ENCODE data around the gene SLC26A11. TPM values are rescaled to one million over a fixed set of nuclear protein-coding genes. Genes with fewer than 3 reads are reported as not detected.

Gene SLC26A11
- total and polyA plus RNA-seq, 2 of the 13 experiments (the other 11 are each of a cell fraction or from before 2014, with no cell fraction given) = 8.7 to 13.2 TPM

DNA sequence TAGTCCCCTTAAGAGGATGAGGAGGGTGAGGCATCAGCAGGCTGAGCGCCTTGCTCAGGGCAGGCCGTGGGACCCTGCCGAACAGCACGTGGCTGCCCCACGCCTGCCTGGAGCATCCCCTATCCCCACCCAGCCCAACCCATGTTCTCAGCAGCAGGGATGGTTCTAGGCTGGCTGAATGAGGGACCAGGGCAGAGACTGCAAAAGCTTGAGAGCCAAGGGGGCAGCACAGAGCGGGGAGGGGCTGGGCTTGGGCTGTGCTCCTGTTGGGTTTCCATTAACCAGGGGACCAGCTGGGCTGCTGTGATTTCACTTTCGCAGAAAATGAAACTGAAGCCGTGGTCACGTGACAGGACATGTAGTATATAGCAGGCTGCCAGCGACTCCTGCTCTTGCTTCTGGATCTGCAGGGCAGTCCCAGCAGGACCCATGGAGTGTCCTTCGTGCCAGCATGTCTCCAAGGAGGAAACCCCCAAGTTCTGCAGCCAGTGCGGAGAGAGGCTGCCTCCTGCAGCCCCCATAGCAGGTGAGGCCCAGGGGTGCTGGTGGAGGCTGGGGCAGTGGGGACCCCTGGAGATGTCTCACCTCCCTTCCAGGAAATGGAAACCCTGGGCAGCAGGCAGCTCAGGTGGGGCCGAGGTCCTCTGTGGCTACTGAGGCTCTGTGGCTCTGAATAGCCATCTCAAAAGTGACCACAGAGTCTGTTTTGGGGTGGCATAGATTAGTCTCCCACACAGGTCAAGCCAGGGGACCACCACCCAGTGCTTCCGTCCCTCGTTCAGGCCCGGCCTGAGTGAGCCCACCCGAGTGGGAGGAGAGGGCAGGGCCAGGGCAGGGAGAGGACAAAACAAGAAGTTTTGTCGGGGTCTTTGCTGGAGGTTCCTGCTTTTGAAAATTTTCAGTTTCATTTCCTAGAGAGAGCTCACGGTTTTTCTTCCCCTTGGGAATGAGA lies 43.3 kb downstream of the SLC26A11 start (continued):
- no peak for TF ChIP-seq TAF15 (IDR thresholded peaks at IDR 0.05; ENCODE audit: low read depth, low read length, poor library complexity, severe bottlenecking)
- TF ChIP-seq KLF15 (CRISPR knock-in tag; IDR thresholded peaks at IDR 0.05; ENCODE audit: borderline replicate concordance) = 0 out of 2 replicates have a peak, but pooled peaks have one; percentile 21
- TF ChIP-seq TAF1 (CRISPR knock-in tag; IDR thresholded peaks at IDR 0.05) = peak; percentile 86
- 0 out of 2 replicates have a peak, but pooled peaks have one; percentile 47 for TF ChIP-seq KLF11 (CRISPR knock-in tag; IDR thresholded peaks at IDR 0.05)
- TF ChIP-seq, protein P1, sequence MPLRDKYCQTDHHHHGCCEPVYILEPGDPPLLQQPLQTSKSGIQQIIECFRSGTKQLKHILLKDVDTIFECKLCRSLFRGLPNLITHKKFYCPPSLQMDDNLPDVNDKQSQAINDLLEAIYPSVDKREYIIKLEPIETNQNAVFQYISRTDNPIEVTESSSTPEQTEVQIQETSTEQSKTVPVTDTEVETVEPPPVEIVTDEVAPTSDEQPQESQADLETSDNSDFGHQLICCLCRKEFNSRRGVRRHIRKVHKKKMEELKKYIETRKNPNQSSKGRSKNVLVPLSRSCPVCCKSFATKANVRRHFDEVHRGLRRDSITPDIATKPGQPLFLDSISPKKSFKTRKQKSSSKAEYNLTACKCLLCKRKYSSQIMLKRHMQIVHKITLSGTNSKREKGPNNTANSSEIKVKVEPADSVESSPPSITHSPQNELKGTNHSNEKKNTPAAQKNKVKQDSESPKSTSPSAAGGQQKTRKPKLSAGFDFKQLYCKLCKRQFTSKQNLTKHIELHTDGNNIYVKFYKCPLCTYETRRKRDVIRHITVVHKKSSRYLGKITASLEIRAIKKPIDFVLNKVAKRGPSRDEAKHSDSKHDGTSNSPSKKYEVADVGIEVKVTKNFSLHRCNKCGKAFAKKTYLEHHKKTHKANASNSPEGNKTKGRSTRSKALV (CRISPR knock-in tag; IDR thresholded peaks at IDR 0.05) = no peak
- TF ChIP-seq ZNF577 (CRISPR knock-in tag; IDR thresholded peaks at IDR 0.05; ENCODE audit: borderline replicate concordance, low read depth) = no peak
- peak; percentile 71; the same call in 1 of the 2 replicates for TF ChIP-seq FOXK2 (IDR thresholded peaks at IDR 0.05)
- TF ChIP-seq, protein P2, sequence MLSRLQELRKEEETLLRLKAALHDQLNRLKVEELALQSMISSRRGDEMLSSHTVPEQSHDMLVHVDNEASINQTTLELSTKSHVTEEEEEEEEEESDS (CRISPR knock-in tag; IDR thresholded peaks at IDR 0.05; ENCODE audit: borderline replicate concordance) = no peak
- no peak for TF ChIP-seq ZNF570 (CRISPR knock-in tag; IDR thresholded peaks at IDR 0.05; ENCODE audit: borderline replicate concordance)
- TF ChIP-seq, protein P3, sequence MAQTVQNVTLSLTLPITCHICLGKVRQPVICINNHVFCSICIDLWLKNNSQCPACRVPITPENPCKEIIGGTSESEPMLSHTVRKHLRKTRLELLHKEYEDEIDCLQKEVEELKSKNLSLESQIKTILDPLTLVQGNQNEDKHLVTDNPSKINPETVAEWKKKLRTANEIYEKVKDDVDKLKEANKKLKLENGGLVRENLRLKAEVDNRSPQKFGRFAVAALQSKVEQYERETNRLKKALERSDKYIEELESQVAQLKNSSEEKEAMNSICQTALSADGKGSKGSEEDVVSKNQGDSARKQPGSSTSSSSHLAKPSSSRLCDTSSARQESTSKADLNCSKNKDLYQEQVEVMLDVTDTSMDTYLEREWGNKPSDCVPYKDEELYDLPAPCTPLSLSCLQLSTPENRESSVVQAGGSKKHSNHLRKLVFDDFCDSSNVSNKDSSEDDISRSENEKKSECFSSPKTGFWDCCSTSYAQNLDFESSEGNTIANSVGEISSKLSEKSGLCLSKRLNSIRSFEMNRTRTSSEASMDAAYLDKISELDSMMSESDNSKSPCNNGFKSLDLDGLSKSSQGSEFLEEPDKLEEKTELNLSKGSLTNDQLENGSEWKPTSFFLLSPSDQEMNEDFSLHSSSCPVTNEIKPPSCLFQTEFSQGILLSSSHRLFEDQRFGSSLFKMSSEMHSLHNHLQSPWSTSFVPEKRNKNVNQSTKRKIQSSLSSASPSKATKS (CRISPR knock-in tag; IDR thresholded peaks at IDR 0.05) = no peak
- TF ChIP-seq SAFB2 (CRISPR knock-in tag; IDR thresholded peaks at IDR 0.05; ENCODE audit: borderline replicate concordance, low read depth) = peak; percentile 88; the same call in 1 of the 2 replicates
- TF ChIP-seq, protein P4, sequence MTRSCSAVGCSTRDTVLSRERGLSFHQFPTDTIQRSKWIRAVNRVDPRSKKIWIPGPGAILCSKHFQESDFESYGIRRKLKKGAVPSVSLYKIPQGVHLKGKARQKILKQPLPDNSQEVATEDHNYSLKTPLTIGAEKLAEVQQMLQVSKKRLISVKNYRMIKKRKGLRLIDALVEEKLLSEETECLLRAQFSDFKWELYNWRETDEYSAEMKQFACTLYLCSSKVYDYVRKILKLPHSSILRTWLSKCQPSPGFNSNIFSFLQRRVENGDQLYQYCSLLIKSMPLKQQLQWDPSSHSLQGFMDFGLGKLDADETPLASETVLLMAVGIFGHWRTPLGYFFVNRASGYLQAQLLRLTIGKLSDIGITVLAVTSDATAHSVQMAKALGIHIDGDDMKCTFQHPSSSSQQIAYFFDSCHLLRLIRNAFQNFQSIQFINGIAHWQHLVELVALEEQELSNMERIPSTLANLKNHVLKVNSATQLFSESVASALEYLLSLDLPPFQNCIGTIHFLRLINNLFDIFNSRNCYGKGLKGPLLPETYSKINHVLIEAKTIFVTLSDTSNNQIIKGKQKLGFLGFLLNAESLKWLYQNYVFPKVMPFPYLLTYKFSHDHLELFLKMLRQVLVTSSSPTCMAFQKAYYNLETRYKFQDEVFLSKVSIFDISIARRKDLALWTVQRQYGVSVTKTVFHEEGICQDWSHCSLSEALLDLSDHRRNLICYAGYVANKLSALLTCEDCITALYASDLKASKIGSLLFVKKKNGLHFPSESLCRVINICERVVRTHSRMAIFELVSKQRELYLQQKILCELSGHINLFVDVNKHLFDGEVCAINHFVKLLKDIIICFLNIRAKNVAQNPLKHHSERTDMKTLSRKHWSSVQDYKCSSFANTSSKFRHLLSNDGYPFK (CRISPR knock-in tag; IDR thresholded peaks at IDR 0.05; ENCODE audit: borderline replicate concordance) = peak; percentile 19; the same call in 1 of the 2 replicates
- peak; percentile 68; the same call in 1 of the 2 replicates for TF ChIP-seq TSC22D2 (CRISPR knock-in tag; IDR thresholded peaks at IDR 0.05; ENCODE audit: borderline replicate concordance)
- TF ChIP-seq, protein P5, sequence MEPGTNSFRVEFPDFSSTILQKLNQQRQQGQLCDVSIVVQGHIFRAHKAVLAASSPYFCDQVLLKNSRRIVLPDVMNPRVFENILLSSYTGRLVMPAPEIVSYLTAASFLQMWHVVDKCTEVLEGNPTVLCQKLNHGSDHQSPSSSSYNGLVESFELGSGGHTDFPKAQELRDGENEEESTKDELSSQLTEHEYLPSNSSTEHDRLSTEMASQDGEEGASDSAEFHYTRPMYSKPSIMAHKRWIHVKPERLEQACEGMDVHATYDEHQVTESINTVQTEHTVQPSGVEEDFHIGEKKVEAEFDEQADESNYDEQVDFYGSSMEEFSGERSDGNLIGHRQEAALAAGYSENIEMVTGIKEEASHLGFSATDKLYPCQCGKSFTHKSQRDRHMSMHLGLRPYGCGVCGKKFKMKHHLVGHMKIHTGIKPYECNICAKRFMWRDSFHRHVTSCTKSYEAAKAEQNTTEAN (CRISPR knock-in tag; conservative IDR thresholded peaks at IDR 0.05) = 0 out of 2 replicates have a peak, but pooled peaks have one; percentile 14
- TF ChIP-seq, protein P6, sequence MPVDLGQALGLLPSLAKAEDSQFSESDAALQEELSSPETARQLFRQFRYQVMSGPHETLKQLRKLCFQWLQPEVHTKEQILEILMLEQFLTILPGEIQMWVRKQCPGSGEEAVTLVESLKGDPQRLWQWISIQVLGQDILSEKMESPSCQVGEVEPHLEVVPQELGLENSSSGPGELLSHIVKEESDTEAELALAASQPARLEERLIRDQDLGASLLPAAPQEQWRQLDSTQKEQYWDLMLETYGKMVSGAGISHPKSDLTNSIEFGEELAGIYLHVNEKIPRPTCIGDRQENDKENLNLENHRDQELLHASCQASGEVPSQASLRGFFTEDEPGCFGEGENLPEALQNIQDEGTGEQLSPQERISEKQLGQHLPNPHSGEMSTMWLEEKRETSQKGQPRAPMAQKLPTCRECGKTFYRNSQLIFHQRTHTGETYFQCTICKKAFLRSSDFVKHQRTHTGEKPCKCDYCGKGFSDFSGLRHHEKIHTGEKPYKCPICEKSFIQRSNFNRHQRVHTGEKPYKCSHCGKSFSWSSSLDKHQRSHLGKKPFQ (CRISPR knock-in tag; IDR thresholded peaks at IDR 0.05; ENCODE audit: insufficient replicate concordance) = no peak
- TF ChIP-seq KDM2A (CRISPR knock-in tag; IDR thresholded peaks at IDR 0.05; ENCODE audit: borderline replicate concordance, low read depth) = peak; percentile 74

All from HepG2 (cell line).